SH-SY5Y (cell line): Measurements from ENCODE around the gene TOLLIP.

Experiments used
- GATA2 ChIP-seq: IDR thresholded peaks from 2 replicates; pipeline ENCODE4 v1.6.1; 2011; ENCODE audit warnings: mild to moderate bottlenecking, low read depth, low read length
- GATA3 ChIP-seq: IDR thresholded peaks from 2 replicates; pipeline ENCODE4 v1.6.1; 2011; ENCODE audit warnings: low read depth, mild to moderate bottlenecking, low read length, moderate library complexity

Gene TOLLIP

DNA sequence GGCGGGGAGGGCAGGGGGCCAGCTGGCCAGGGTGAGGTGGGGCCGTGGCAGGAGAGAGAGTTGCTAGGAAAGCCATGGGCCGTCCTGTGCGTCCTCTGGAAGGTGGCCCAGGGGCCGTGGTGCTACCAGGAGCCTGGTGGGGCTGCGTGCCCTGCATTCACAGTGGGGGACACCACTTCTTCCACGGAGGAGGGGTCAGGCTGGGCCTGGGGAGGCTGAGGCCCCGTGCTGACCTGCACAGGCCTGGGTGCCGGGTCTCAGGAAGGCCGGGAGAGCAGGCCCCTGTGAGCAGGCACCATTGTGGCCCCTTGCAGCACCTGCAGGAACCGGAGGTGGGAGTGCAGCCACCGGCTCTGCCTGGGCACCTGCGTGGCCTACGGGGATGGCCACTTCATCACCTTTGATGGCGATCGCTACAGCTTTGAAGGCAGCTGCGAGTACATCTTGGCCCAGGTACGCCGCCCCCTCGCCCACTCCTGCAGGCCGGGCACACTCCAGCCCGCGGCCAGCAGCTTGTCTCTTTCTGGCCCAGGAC, 74.6 kb downstream of the TOLLIP start:
- TF ChIP-seq GATA3: no peak

DNA sequence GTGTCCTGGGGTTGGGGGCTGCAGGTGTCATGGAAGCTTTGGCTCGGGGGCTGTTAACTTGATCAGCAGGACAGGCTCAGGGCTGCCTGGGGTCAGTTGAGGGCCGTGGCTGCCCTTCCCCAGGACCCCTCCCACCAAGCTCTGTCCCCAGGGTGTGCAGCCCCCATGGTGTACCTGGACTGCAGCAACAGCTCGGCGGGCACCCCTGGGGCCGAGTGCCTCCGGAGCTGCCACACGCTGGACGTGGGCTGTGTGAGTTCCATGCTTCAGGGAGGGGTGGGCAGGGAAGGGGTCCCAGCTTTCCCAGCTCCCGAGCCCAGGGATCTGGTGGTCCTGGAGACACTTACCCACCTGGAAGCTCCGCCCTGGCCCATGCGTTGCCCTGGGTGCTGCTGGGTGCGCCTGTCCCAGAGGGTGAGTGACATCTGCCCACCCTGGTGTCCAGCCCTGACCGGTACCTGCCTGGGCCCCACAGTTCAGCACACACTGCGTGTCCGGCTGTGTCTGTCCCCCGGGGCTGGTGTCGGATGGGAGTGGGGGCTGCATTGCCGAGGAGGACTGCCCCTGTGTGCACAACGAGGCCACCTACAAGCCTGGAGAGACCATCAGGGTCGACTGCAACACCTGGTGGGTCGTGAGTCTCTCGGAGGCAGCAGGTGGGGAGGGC, 75.2 kb downstream of the TOLLIP start:
- TF ChIP-seq GATA3: no peak
- TF ChIP-seq GATA2: no peak

DNA sequence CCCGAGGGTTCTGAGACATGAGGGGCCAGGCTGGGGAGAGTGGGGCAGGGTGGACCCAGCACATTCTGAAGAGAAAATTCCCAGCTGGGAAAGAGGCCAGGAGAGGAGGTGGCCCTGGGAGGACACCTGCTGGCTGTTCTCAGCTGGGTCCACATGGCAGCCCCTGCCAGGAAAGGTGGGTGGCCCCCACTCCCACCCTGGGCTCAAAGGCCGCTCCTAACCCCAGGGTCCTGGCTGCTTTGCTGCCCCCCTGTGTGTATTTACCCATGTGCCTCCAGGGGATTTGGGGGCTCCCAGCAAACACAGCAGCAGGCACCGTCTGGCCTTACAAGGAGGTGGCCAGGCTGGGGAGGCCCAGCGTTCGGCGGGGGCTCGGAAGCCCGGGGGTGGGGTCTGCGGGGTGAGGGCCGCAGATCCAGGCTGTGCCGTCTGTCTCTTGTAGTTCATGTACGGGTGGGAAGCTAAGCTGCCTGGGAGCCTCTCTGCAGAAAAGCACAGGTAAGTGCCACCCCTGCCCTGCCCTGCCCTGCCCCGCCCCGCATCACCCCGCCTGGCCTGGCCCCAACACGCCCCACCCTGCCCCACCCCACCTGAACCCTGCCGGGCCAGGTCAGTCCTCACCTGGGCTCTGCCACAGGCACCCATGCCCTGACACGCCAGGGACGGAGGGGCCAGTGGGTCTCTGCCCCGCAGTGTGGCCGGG, 75.9 kb downstream of the TOLLIP start:
- no peak for TF ChIP-seq GATA2
- no peak for TF ChIP-seq GATA3

DNA sequence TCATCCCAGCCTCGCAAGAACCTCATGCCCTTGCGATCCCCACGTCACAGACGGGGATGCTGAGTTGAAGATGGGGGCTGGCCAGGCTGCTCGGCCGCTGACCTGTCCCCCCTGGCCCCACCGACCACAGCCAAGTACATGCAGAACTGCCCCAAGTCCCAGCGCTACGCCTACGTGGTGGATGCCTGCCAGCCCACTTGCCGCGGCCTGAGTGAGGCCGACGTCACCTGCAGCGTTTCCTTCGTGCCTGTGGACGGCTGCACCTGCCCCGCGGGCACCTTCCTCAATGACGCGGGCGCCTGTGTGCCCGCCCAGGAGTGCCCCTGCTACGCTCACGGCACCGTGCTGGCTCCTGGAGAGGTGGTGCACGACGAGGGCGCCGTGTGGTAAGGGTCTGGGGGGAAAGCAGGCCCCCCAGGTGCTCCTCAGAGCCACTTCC, 76.5 kb downstream of the TOLLIP start:
- TF ChIP-seq GATA2 (no peak), GATA3 (no peak)

DNA sequence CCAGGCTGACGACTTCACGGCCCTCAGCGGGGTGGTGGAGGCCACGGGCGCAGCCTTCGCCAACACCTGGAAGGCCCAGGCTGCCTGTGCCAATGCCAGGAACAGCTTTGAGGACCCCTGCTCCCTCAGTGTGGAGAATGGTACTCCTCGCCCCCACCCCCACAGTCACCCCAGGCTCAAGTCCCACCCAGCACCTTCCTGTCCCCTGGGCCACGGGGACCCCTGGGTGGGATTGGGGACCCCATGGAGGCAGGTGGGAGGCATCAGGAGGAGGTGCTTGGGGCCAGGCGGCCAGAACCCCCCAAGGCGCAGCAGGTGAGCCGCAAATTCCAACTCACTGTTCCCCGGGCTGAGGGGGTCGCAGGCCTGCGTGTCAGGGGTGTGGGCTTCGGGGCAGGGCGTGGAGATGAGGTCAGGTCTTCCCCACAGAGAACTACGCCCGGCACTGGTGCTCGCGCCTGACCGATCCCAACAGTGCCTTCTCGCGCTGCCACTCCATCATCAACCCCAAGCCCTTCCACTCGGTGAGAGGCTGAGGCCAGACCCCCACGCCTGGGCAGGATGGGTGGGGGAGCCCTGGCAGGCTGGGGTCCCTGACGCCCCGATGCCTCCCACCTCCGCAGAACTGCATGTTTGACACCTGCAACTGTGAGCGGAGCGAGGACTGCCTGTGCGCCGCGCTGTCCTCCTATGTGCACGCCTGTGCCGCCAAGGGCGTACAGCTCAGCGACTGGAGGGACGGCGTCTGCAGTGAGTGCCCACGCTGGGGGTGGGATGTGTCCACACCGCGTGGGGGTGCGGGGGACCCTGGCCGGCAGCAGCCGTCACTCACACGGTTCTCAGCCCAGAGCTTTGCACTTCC, 77.2 kb downstream of the TOLLIP start:
- TF ChIP-seq GATA2 (no peak), GATA3 (no peak)

DNA sequence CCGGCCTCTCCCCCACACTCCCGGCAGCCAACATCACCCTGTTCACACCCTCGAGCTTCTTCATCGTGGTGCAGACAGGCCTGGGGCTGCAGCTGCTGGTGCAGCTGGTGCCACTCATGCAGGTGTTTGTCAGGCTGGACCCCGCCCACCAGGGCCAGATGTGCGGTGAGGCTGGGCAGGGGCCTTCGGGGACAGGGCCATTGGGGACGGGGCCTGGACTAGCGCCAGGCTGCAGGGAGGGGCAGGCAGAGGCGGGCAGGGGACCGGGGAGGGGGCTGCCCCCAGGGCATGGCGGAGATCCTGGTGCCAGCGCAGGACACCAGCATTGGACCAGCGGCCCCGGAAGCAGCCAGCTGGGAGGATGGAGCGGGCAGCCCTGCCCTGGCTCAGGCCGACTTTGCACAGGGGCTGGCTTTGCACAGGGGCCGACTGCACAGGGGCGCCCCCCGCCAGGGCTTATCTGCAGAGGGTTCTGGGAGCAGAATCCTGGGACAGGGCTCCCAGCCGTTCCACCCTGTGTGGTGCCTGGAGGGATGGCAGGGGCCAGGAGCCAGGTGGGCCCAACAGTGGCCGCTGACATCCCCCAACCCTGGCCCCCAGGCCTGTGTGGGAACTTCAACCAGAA, 77.9 kb downstream of the TOLLIP start:
- no peak for TF ChIP-seq GATA2
- TF ChIP-seq GATA3: no peak

DNA sequence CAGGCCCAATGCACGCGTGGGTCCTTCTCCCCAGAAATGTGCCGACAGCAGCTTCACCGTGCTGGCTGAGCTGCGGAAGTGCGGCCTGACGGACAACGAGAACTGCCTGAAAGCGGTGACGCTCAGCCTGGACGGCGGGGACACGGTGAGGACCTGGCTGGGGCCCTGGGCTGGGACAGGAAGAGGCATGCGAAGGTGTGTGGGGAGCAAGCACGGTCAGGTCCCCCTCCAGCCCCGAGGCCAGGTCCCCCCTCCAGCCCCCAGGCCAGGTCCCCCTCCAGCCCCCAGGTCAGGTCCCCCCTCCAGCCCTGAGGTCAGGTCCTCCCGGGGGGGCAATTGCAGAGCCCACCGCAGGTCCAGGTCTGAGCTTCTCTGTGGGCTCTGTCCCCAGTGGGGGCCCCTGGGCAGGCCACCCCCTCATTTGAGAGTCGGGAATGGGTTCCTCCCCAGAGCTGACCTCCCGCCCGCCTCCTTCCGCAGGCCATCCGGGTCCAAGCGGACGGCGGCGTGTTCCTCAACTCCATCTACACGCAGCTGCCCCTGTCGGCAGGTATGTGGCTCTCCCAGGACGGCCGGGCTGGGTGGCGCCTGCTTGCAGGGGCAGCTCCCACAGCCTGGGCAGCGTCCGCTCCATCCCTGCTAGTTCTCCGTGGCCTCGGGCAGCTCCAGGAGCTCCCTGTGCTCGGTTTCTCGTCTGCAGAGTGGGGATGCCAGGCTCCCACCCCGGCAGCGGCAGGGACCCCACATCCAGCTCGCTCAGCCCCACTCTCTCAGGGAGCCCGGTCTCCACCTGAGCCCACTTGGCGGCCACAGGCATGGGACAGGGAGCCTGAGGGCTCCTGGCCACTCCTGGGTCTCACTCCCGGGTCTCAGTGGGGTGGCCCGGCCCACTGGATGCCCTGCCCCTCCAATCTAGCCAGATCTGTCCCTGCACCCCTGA, 78.7 kb downstream of the TOLLIP start:
- TF ChIP-seq GATA3 (no peak), GATA2 (no peak)

DNA sequence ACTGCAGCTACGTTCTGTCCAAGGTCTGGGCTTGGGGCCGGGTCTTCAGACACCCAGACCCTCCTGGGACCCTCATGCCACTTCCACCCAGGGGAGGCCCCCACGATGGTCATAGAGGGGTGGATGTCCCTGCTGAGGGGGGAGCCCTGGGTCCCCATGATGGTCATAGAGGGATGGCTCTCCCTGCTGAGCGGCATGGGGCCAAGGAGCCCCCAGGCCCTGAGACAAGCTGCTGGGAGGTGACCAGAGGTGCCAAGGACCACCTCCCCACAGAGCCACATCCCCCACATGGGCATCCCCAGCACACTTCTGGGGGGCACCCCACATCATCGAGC, 79.3 kb downstream of the TOLLIP start:
- TF ChIP-seq GATA2 (no peak), GATA3 (no peak)

DNA sequence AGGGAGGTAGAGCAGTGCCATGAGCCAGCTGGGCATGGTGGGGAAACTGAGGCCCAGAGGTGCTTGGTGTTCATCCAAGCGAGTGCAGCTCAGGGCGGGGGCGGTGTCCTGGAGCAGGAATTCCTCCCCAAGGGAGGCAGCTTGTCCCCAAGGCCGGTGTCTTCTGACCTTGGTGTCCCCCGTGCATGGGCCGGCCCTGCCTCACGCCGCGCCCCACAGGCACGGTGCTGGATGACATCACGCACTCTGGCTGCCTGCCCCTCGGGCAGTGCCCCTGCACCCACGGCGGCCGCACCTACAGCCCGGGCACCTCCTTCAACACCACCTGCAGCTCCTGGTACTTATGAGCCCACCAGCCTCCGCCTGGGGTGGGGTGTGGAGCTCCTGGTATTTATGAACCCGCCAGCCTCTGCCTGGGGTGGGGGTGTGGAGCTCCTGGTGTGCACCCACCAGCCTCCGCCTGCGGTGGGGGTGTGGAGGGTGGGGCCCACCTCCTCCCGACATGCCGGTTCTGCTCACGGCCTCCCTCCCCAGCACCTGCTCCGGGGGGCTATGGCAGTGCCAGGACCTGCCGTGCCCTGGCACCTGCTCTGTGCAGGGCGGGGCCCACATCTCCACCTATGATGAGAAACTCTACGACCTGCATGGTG, 79.8 kb downstream of the TOLLIP start:
- TF ChIP-seq GATA3 (no peak), GATA2 (no peak)

DNA sequence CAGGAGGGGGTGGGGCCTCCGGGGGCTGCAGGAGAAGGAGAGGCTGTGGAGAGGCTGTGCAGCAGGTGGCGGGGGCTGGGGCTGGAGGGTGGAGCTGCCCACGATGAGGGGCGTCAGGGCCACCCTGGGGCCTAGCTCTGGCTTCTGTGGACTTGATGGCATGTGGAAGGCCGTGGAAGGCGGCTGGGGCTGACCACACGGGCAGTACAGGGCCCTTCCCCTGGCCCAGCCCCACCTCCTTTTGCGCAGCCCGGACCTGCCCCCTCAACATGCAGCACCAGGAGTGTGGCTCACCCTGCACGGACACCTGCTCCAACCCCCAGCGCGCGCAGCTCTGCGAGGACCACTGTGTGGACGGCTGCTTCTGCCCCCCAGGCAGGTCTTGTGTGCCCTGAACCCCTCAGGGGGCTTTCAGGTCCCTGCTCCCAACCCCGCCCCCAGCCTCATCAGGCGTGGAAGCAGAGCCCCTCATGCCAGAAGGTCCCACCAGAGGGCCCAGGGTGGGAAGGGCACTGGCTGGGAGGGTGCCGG, 80.4 kb downstream of the TOLLIP start:
- no peak for TF ChIP-seq GATA2
- TF ChIP-seq GATA3: no peak

DNA sequence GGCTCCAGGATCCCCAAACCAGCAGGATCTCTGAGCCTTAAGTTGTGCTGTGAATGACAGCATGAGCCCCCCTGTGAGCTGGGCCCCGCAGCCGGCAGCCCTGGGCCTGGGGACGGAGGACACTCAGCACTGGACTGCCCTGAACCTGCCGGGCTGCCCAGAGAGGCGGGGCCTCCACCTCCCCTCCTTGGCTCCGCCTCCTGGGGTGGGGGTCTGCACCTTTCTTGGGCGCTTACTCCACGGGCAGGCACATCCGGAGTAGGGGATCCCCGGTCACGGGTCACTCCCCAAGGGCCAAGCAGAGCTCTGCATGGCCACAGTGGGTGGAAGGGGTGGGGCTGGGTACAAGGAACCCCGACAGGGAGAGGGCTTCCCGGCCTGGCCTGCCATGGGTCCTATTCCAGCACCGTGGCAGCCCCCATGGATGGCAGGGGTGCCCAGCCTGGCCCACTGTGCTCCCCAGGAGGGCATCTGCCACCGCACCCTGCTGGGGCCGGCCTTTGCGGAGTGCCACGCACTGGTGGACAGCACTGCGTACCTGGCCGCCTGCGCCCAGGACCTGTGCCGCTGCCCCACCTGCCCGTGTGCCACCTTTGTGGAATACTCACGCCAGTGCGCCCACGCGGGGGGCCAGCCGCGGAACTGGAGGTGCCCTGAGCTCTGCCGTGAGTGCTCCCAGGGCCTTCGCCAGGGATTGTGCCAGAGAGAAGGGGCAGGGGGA, 81.2 kb downstream of the TOLLIP start:
- TF ChIP-seq GATA2 (no peak), GATA3 (no peak)

DNA sequence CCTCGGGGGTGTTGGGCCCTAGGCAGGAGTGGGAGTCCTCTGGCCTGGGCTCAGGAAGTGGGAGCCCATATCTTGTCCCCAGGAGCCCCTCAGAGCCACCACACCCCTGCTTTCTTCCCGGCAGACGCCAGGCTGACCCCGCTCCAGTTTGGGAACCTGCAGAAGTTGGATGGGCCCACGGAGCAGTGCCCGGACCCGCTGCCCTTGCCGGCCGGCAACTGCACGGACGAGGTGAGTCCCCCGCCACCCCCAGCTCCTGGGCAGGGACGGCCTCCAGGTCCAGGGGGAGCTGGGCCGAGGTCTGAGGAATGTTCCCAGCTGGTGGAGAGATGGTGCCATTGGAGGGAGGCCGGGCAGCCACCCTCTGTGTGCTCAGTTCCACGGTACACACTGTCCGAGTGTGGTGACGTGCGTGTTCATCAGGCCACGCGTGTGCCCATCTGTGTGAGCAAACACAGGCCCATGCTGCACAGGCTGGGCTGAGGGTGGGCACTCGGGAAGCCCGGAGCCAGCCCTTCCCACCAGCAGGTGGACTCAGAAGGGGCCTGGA, 81.8 kb downstream of the TOLLIP start:
- TF ChIP-seq GATA2 (no peak), GATA3 (no peak)

DNA sequence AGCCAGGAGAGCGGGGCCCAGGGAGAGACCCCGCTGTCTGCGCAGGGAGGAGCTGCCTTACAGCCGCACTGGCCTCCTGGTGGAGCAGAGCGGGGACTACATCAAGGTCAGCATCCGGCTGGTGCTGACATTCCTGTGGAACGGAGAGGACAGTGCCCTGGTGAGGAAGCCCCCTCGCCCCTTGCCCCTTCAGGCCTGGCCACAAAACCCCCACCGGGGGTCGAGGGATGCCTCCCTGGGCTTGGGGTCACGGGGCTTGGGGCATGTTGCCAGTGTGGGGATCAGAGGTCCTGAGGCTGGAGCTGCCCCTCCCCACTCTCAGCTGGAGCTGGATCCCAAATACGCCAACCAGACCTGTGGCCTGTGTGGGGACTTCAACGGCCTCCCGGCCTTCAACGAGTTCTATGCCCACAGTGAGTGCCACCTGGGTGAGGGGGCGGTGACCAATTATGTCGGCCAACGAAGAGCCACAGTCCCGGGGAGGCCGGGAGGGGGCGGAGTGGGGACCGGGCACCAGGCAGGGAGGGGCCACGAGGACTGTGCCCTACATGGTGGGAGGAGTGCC, 82.4 kb downstream of the TOLLIP start:
- TF ChIP-seq GATA3 (no peak), GATA2 (no peak)
